Gastroesophageal sphincter (tissue), 2 donors: ENCODE data around the gene ZEB2.

Experiments
- POLR2A ChIP-seq, 2 donors: fragments of 450-650 bp; IDR thresholded peaks; one replicate each; pipeline ENCODE4 v1.6.1; 2017; ENCODE audit warnings: antibody characterized with exemption in 2 of 2, mild to moderate bottlenecking in 2 of 2, moderate library complexity in 1 of 2
- POLR2AphosphoS5 ChIP-seq: sonication (generic); formaldehyde crosslinking; IDR thresholded peaks from one replicate; pipeline ENCODE4 v1.6.1; 2017; ENCODE audit warnings: antibody characterized with exemption

DNA sequence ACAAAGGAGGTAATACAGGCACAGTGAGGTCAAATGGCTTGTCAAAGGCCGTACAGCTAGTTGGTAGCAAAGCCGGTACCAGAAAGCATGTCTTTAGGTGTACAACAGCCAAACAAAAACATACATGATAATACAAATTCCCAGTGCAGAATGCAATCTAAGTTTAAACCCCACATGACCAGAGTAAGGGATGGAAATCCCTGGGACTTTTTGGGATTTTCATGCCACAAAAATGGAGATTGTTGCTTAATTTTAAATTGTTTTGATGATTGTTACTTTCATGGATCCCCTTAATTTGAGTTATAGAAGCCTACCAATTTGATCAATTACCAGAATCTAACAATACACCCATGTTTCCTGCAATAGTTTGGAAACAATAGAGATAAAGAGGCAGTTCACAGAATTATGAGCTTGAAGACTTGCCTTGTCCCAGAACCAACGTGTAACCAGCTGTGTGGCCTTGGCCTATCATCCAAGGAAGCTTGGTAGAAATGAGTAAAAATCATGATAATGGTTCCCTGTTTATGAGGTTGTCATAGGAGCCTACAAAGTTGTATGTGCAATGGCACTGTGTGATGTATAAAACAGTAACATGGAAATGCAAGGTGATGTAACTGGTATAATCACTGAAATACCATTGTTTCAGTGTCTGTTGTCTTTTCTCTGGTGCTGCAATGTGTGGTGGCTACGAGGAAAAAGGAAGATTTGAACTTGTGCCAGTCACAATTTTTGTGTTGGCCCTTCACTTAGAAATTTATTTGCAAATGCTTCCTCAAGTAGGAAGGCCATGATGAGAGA is 85.3 kb downstream of the ZEB2 start:
- TF ChIP-seq POLR2AphosphoS5 (no peak), POLR2A (IDR thresholded peaks at IDR 0.05) (no peak)
